Thoracic aorta (tissue), 2 donors: ENCODE measurements around the gene DDX1. TPM values are rescaled to one million over a fixed set of nuclear protein-coding genes. Genes with fewer than 3 reads are reported as not detected.

ENCODE experiments used
- ATAC-seq: fragments of 150-250 bp; one replicate; pipeline ENCODE4 v1.8.0; 2017; ENCODE audit warnings: low read depth; ENCODE audit not compliant: insufficient number of reproducible peaks, low FRiP score
- DNase-seq: peaks from one replicate; pipeline ENCODE4 v3.0.0-alpha.2; 2020; ENCODE audit warnings: low spot score
- H3K27ac ChIP-seq, 2 donors: fragments of 200-600 bp; sonication (generic); 1 replicate in 1 of 2; 2 replicates in 1 of 2; pipeline ENCODE4 v1.5.1; 2016; ENCODE audit warnings: mild to moderate bottlenecking in 2 of 2, moderate library complexity in 2 of 2
- H3K27me3 ChIP-seq: fragments of 200-600 bp; sonication (generic); replicated peaks from 2 replicates; pipeline ENCODE4 v1.6.0; 2016; ENCODE audit warnings: mild to moderate bottlenecking; ENCODE audit not compliant: insufficient read depth
- H3K36me3 ChIP-seq: fragments of 200-600 bp; sonication (generic); one replicate; pipeline ENCODE4 v1.5.1; 2016
- H3K4me1 ChIP-seq, 2 donors: fragments of 200-600 bp; sonication (generic); 1 replicate in 1 of 2; 2 replicates in 1 of 2; pipeline versions ENCODE4 v1.5.1 to v1.6.0; 2016; ENCODE audit warnings: low read depth in 2 of 2, mild to moderate bottlenecking in 1 of 2; ENCODE audit not compliant: control insufficient read depth in 1 of 2
- H3K4me3 ChIP-seq: fragments of 200-600 bp; sonication (generic); 2 replicates; pipeline ENCODE4 v1.5.1; 2016; ENCODE audit warnings: mild to moderate bottlenecking
- H3K9me3 ChIP-seq: fragments of 200-600 bp; sonication (generic); 2 replicates; pipeline ENCODE4 v1.5.1; 2016
- total RNA-seq, 2 donors: library from RNA; depleted of rRNA; stranded (reverse); fragments of >200 nt; gene quantifications; one replicate each; pipeline versions ENCODE4 v1.1.0 to v1.2.3, GENCODE V29; 2016
- TF ChIP-seq, protein P1 (sequence below): fragments of 200-600 bp; sonication (generic); IDR thresholded peaks from one replicate; pipeline ENCODE4 v1.5.1; 2019; ENCODE audit warnings: antibody characterized with exemption

The DDX1 gene
- total RNA-seq, 2 donors from 2014 or later, result 58.3 to 61.3 TPM

DNA sequence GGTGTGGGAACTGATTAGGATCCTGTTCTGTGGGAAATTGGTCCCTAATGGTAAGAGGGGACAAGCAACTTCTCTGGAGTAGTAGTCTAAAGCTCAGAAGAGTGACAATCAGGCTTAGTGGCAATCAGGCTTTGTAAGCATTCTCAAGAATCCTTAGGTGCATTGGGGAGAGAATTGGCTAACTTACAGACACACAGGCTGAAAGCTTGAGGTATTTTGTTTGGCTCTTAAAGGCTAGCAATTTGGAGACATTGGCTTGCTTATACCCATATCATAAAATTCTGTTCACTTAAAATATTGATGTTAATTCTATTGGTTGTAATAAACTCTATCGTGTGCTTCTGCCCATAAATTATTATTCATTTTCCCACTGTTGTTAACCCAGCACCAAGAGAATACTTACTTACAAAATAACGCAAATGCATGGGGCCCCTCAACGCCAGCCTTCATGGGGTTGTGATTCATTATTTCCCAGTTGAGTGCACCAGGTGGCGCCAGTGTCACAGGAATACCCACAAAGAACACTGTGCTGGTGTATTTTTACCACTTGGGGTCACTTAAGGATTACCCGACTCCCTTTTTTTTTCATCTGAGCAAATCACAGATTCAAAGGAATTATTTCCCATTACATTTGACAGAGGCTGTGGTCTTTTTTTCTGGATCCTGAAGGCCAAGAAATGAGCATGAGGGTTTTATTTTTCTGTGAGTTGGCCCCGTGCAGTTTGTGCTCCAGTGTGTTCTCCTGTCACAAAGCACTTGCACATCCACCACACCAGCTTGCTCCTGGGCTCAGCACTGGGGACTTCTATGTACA, 45.5 kb downstream of the DDX1 start:
- peak overlapping the region in 1 of 2 donors; percentile 33 for H3K27ac ChIP-seq
- no peak overlapping the region for H3K4me3 ChIP-seq
- H3K36me3 ChIP-seq, result peaks cover 9% of the 10 kb centered on the region
- ATAC-seq (no peak), DNase-seq (peak; percentile 24)
- H3K27me3 ChIP-seq, result no peaks in the 10 kb centered on the region
- H3K9me3 ChIP-seq, result no peaks in the 10 kb centered on the region
- H3K4me1 ChIP-seq, result peaks cover 17 to 54% of the 10 kb centered on the region in 2 donors
- TF ChIP-seq, protein P1, sequence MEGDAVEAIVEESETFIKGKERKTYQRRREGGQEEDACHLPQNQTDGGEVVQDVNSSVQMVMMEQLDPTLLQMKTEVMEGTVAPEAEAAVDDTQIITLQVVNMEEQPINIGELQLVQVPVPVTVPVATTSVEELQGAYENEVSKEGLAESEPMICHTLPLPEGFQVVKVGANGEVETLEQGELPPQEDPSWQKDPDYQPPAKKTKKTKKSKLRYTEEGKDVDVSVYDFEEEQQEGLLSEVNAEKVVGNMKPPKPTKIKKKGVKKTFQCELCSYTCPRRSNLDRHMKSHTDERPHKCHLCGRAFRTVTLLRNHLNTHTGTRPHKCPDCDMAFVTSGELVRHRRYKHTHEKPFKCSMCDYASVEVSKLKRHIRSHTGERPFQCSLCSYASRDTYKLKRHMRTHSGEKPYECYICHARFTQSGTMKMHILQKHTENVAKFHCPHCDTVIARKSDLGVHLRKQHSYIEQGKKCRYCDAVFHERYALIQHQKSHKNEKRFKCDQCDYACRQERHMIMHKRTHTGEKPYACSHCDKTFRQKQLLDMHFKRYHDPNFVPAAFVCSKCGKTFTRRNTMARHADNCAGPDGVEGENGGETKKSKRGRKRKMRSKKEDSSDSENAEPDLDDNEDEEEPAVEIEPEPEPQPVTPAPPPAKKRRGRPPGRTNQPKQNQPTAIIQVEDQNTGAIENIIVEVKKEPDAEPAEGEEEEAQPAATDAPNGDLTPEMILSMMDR, result peak; percentile 82

DNA sequence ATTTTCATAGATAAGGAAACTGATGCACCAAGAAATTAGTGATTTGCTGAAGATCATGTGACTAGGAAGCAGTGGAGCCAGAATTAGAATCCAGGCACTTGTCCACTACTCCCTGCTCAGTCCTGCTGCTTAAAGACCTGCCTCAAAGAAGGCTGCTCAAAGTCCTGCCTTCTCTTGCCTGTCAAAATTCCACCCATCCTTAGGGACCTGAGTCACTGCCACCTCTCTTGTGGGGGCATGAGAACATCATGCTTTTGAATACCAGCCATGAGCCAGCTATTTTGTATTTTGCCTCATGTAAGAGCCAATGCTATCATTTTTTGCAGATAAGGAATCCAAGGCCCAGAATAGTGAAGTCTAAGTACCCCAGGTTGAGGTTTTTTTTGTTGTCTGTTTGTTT, 47.1 kb downstream of the DDX1 start:
- H3K9me3 ChIP-seq, result no peaks in the 10 kb centered on the region
- no peak for DNase-seq
- H3K4me3 ChIP-seq, result no peak overlapping the region
- peak overlapping the region in 1 of 2 donors; percentile 33 for H3K27ac ChIP-seq
- no peaks in the 10 kb centered on the region for H3K27me3 ChIP-seq
- no peaks in the 10 kb centered on the region for H3K36me3 ChIP-seq
- peak; percentile 32 for ATAC-seq
- TF ChIP-seq, protein P1, result no peak
- peaks cover 17 to 54% of the 10 kb centered on the region in 2 donors for H3K4me1 ChIP-seq

DNA sequence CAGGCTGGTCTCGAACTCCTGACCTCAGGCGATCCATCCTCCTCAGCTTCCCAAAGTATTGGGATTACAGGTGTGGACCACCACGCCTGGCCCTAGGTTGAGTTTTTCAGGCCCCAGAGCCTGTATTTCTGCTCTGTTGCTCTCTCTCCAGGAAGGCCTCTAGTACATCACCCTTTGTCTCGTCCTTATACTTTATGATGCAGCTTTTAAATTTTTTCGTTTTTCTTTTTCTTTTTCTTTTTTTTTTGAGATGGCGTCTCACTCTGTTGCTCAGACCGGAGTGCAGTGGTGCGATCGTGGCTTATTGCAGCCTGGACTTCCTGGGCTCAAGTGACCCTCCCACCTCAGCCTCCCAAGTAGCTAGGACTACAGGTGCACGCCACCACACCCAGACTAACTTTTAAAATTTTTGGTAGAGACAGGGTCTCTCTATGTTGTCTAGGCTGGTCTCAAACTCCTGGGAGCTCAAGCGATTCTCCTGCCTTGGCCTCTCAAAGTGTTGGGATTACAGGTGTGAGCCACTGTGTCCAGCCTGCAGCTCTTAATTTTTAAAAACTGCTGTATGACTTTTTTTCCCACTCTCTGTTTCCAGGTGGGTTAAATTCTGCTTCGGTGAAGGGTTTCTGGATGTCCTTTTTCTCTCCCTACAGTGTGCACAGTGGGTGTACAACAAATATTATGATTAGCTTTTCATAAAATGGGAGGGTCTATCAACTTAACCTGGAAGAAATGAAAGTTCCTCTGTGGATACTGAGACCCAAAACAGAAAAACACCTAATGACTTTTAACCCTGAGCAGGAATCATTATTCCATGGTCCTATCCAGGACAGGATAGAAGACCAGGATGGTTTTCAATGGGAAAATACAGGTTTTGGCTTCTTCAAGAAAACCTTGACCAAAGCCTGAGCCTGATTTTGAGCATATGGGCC, 47.9 kb downstream of the DDX1 start:
- ATAC-seq, result no peak
- H3K27me3 ChIP-seq, result no peaks in the 10 kb centered on the region
- H3K36me3 ChIP-seq, result no peaks in the 10 kb centered on the region
- no peak overlapping the region for H3K4me3 ChIP-seq
- no peak for DNase-seq
- peak overlapping the region; percentile 33 to 47 for H3K27ac ChIP-seq
- H3K9me3 ChIP-seq, result no peaks in the 10 kb centered on the region
- H3K4me1 ChIP-seq, result peaks cover 16 to 48% of the 10 kb centered on the region in 2 donors
- TF ChIP-seq, protein P1, result no peak

DNA sequence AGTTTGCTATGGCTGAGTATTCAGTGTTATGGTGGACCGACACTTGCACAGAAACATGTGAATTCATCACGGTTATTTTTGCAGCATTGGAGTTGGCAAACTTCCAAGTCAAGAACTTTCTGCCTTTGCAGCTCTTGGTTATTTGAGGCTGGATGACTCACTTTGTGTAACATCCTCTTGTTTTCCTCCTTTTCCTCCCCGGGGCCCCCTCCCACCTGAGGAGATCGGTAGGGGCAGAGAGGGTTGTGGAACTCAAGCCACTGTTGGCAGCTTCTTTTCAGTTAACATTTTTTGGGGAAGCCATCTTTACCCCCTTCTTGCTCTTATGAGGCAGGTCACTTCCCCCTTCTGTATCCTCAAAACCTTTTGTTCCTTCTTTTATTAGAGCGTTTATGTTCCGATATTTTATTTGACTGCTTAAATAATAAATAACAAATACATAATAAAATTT, 48.6 kb downstream of the DDX1 start:
- H3K27me3 ChIP-seq, result no peaks in the 10 kb centered on the region
- no peak for ATAC-seq
- no peak overlapping the region for H3K27ac ChIP-seq
- H3K36me3 ChIP-seq, result no peaks in the 10 kb centered on the region
- no peak for DNase-seq
- H3K4me1 ChIP-seq, result peaks cover 13 to 41% of the 10 kb centered on the region in 2 donors
- H3K4me3 ChIP-seq, result no peak overlapping the region
- H3K9me3 ChIP-seq, result no peaks in the 10 kb centered on the region
- TF ChIP-seq, protein P1, result no peak

DNA sequence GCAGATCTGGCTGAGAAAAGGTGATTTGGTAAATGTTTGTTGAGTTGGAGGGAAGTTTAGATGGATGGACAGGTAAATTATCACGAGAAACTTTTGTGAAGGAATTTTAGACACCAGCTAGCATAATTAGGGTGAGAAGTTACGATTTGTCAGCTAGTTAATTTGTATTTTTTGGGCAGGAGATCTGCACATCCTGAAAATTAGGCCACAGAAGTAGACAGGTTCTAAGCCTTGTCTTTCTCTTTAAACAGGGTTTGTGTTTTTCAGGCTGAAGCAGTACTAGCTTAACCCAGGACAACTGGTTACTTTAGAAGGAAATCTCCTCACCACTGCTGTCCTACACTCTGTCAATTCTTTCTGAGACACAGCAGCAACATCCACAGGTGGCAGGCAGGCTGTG, 49.1 kb downstream of the DDX1 start:
- H3K27me3 ChIP-seq, result no peaks in the 10 kb centered on the region
- peaks cover 8 to 36% of the 10 kb centered on the region in 2 donors for H3K4me1 ChIP-seq
- no peaks in the 10 kb centered on the region for H3K9me3 ChIP-seq
- TF ChIP-seq, protein P1, result no peak
- H3K27ac ChIP-seq, result no peak overlapping the region
- no peak for DNase-seq
- H3K4me3 ChIP-seq, result no peak overlapping the region
- no peak for ATAC-seq
- no peaks in the 10 kb centered on the region for H3K36me3 ChIP-seq
